ENCODE results near the gene IL21R. TPM values are rescaled to one million over a fixed set of nuclear protein-coding genes. Genes with fewer than 3 reads are reported as not detected.
"Not testable (repeated sequence)": the region's sequence is repeated elsewhere in the genome, so short reads cannot be mapped to it uniquely, and the experiment has no call there.

Gene IL21R
- polyA plus RNA-seq, 5 donors: 1.2 to 5.5 (median 4.1) TPM

DNA sequence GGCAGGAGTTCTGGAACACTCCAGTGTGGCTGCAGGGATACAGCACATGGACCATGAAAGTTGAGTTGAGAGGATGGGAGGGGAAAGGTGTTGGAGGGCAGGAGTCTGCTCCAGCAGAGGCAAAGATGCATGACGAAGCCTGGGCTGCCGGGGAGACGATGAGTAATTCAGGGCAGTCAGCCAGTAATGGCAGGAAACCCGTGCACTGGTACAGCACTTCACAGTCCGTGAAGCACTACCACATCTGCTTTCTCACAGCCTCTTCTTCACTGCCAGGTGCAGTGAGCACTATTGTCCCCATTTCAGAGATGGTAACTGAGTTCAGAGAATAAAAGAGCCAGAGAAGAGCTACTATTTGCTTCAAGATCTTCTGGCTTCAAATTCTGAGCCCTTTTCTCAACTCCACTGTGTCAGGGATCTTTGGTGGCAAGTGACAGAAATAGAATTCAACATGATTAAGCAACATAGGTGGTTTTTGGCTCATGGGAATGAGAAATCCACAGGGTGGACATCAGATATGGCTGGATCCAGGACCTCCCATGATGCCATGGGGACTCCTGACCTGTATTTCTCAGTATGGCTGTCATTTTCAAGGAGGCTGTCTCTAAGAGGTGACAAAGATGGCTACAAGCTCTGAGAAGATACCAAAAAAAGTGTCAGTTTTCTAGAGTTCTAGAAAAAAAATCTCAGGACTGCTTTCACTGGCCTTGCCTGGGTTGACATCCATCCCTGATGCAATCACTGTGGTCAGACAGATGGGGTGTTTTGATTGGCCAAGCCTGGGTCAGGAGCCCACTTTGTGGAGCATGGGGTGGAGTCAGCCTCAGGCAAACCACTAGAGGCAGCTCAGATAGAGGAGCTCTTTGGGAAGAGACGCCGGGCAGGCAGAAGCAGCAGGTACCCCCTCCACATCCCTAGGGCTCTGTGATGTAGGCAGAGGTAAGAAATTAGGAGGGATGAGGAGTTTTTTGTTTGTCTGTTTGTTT lies 24.7 kb downstream of the IL21R start:
- DNase-seq: no peak

- DNase-seq: no peak
Measured at GRCh38 chr16:27427538-27427937, 25.6 kb downstream of the IL21R start.

DNA sequence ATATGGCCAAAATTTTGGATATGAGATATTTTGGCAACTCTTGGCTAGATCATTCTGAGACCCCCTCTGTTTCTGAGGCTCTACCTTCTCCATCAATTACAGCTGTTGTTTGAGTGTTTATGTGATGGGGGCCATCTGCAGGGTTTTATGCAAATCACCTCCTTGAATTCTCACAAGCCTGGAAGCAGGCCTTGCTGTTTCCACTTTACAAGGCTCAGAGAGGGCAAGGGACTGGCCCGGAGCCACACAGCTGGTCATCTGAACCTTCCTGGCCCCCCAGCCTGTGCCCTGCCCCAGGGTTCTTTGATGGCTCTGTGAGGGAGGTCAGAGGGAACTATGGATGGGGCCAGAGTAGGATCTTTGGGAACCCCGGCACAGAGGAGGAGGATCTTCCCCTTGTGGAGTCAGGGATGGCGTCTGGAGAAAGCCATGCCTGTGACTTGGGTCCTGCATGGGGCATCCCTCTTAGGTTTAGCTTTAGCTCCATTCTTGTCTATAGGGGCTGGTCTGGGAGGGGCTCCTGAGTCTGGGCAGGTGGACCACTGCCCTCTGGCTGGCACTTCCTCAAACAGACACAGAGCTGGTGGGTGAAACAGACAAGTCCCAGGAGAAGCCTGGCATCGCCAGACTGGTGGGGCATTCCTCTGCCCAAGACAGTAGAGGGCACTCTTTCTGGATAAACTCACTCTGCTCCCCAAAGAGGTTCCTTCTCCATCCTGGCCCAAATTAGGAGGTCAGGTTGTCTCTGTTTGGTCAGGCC lies 26.2 kb downstream of the IL21R start:
- DNase-seq: no peak

- no peak for DNase-seq
Measured at GRCh38 chr16:27429330-27429871, 27.4 kb downstream of the IL21R start.

GRCh38 chr16:27429981-27430441 lies 28.0 kb downstream of the IL21R start:
- DNase-seq: no peak

DNA sequence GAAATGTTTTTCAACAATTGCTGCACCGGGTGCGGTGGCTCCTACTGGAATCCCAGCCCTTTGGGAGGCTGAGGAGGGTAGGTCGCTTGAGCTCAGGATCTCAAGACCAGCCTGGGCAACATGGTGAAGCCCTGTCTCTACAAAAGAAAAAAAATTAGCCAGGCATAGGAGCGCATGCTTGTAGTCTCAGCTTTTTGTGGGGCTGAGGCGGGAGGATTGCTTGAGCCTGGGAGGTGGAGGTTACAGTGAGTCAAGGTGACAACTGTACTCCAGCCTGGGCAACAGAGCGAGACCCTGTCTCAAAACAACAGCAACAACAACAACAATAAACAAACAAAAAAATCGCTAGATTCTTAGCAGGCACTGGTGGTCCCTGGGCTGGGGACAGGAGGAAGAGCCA lies 28.5 kb downstream of the IL21R start:
- DNase-seq: no peak

- no peak for DNase-seq
Measured at GRCh38 chr16:27430923-27431484, 29.0 kb downstream of the IL21R start.

- no peak for DNase-seq
Measured at GRCh38 chr16:27431773-27432532, 30.0 kb downstream of the IL21R start.

- no peak for DNase-seq
Measured at GRCh38 chr16:27432558-27432957, 30.6 kb downstream of the IL21R start.

GRCh38 chr16:27433191-27433590 lies 31.2 kb downstream of the IL21R start:
- not testable (repeated sequence) for DNase-seq

DNA sequence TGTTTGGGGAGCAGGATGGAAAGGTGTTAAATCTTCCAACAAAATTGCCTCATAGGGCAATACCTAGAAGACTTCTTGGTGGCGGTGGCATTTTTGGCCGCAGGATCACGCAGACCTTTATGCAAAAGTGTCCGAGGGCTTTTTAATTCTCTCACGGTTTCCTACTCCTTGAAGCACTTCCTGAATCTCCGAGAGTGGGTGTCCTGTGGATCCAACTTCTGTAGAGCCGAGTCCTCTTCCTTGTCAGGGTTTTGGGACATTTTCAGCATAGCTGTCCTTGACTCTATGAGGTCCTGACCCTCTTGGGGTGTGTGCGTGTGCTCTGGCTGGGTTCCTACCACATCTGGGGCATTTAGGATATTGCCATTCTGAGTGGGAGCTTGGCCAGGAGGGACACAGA lies 31.7 kb downstream of the IL21R start:
- DNase-seq: no peak

DNA sequence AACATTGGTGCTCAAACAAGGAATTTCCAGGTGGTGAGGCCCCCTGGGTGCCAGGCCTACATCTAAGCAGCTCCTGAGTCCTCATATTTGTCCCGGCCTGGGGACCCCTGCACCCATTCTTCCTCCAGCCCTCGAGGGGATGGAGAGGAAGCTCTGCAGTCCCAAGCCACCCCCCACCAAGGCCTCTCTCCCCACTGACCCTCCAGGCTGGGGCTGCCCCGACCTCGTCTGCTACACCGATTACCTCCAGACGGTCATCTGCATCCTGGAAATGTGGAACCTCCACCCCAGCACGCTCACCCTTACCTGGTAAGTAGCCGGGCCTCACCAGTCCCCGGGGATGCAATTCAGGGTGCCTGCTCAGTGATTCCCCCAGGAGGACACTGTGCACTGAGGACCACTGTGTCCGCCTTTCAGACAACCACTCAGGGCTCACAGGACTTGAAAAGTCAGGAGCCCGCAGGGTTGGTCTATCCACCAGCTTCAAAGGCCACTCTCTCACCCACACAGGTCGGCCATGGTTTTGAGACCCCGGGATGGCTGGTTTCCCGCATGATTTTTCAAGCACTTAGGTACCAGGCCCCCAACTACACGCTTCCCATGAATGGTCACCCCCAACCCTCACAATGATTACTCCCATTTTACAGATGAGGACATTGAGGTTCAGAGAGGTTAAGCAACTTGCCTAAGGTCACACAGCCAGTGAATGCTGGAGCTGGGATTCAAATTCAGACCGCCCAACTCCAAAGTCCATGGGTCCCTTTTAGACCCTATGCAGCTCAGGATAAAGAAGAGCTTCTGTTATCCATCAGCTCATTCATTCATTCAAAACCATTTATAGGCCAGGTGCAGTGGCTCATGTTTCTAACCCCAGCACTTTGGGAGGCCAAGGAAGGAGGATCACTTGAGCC lies 32.4 kb downstream of the IL21R start:
- DNase-seq: no peak

DNA sequence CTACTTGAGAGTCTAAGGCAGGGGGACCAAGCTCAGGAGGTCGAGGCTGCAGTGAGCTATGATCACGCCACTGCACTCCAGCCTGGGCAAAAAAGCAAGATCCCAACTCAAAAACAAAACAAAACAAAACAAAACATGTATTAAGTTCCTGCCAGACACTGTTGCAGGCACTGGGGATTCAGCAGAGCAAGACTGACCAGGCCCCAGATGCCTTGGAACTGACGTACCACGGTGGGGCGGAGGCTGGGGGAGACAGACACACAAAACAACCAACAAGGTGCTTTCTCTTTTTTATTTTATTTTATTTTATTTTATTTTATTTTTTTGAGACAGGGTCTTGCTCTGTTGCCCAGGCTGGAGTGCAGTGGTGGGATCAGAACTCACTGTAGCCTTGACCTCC lies 33.2 kb downstream of the IL21R start:
- not testable (repeated sequence) for DNase-seq

DNA sequence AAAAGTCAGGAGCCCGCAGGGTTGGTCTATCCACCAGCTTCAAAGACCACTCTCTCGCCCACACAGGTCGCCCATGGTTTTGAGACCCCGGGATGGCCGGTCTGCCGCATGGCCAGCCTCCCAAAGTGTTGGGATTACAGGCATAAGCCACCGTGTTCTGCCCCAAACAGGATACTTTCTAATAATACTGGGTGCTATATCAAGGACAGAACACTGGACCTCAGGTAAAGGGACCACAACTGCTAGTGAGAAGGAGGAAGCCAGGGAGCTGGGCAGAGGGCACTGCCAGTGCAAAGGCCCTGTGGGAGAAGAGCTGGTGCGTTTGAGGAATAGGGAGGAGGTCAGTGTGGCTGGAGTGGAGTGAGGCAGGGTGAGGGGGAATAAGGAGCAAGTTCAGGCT lies 34.1 kb downstream of the IL21R start:
- no peak for DNase-seq

DNA sequence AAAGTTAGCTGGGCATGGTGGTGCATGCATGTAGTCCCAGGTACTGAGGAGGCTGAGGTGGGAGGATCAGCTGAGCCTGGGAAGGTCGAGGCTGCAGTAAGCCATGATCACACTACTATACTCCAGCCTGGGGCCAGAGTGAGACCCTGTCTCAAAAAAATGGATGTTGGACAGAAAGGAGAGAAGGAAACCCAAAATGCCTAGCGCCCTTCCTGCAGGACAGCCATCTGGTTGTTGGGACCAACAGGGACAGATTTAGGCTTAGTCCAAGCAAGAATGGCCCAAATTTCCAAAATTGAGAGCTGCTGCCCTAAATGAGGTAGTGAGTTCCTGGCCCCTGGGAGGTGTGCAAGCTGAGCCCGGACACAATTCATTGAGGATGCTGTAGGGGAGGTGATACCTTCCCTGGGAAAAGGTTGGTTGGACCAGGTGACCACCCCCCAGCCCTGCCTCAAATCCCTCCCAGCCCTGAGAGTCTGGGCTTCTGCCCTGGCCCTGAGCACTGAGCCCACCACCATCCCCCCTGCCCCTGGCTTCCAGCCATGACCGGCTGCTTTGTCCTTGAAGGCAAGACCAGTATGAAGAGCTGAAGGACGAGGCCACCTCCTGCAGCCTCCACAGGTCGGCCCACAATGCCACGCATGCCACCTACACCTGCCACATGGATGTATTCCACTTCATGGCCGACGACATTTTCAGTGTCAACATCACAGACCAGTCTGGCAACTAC lies 35.1 kb downstream of the IL21R start:
- DNase-seq: no peak

GRCh38 chr16:27437946-27438345 lies 36.0 kb downstream of the IL21R start:
- no peak for DNase-seq

GRCh38 chr16:27439271-27440018 lies 37.5 kb downstream of the IL21R start:
- DNase-seq: no peak

GRCh38 chr16:27441276-27441675 lies 39.3 kb downstream of the IL21R start:
- DNase-seq: no peak

DNA sequence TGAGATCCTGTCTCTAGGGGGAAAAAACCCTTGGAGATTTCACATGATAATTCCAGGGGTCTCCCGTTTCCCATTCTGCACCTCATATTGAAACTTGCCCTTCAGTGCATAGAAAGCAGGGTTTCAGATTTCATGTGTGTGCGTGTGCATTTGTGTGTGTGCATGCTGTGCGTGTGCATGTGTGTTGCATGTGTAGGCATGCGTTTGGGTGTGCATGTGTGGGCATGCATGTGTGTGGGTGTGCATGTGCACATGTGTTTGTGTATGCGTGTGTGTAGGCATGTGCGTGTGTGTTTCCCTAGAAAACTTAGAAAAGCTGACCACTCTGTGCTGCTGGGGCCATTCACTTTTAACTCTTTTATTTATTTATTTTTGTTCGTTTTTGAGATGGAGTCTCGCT lies 40.0 kb downstream of the IL21R start:
- DNase-seq: no peak
